HepG2 (cell line): ENCODE data around the gene FRAS1. TPM values are rescaled to one million over a fixed set of nuclear protein-coding genes. Genes with fewer than 3 reads are reported as not detected.

ENCODE experiments used
- ATAC-seq: fragments of 200-7000 bp; cut with Tn5 transposase; 3 replicates; pipeline ENCODE4 v1.9.1; 2020; ENCODE audit warnings: mild to moderate bottlenecking, moderate library complexity
- BruUV-seq: library from RNA; stranded (reverse); fragments of 400-500 nt; replicated peaks from 2 replicates; lab custom pipeline; 2021; lab: Mats Ljungman, UMichigan
- CTCF ChIA-PET: fragments of 300-600 bp; formaldehyde crosslinking; extraction: SDS; loops from one replicate; lab custom pipeline; 2021; ENCODE audit warnings: low total read pairs, inconsistent platforms, low intra/inter-chr PET ratio; lab: Yijun Ruan, JAX
- POLR2A ChIA-PET: fragments of 350-600 bp; sonication (Branson Sonifier 250); formaldehyde crosslinking; loops from one replicate; lab custom pipeline; 2020; ENCODE audit warnings: antibody characterized with exemption, inconsistent platforms; lab: Yijun Ruan, JAX
- DNase-seq: peaks from one replicate; pipeline ENCODE4 v3.0.0-alpha.2; 2015; ENCODE audit warnings: low spot score
- FAIRE-seq: peaks from 3 replicates; lab custom pipeline; 2011; peaks lifted over from hg19 to GRCh38; lab: Jason Lieb, UNC
- H2AFZ ChIP-seq: one replicate; pipeline ENCODE4 v1.6.1; 2011; ENCODE audit warnings: low read length, inconsistent platforms
- H3K27ac ChIP-seq: fragments of 300-600 bp; 3 replicates; pipeline ENCODE4 v1.8.0; 2011; ENCODE audit warnings: mixed run types, mild to moderate bottlenecking, mixed read lengths, low read length, inconsistent platforms; ENCODE audit not compliant: insufficient read depth; ENCODE audit errors: extremely low read length
- H3K27me3 ChIP-seq, 2 experiments: fragments of 200-600 bp in 1 of 2; 2 replicates in 1 of 2; 3 replicates in 1 of 2; pipeline versions ENCODE4 v1.6.0 to v1.8.0; 2011; ENCODE audit warnings: low read length in 2 of 2, mild to moderate bottlenecking in 2 of 2, moderate library complexity in 2 of 2, inconsistent platforms in 1 of 2; ENCODE audit not compliant: insufficient read depth in 2 of 2, control insufficient read depth in 1 of 2
- H3K36me3 ChIP-seq, 2 experiments: fragments of 200-600 bp in 1 of 2; replicated peaks in 1 of 2; 2 replicates in 1 of 2; 3 replicates in 1 of 2; pipeline versions ENCODE4 v1.5.1 to v1.8.0; 2011; ENCODE audit warnings: low read length in 2 of 2, inconsistent platforms in 1 of 2; ENCODE audit not compliant: insufficient read depth in 2 of 2, control insufficient read depth in 1 of 2
- H3K4me1 ChIP-seq: 2 replicates; pipeline ENCODE4 v1.5.1; 2012; ENCODE audit warnings: low read length, inconsistent platforms; ENCODE audit not compliant: insufficient read depth
- H3K4me2 ChIP-seq: 2 replicates; pipeline ENCODE4 v1.6.0; 2011; ENCODE audit warnings: low read depth, low read length, inconsistent platforms
- H3K4me3 ChIP-seq, 3 experiments: fragments of 200-600 bp in 1 of 3; sonication (generic), shearing (Covaris generic) in 1 of 3; replicated peaks in 1 of 3; 2 replicates each; pipeline ENCODE4 v1.5.1; 2011 to 2016; ENCODE audit warnings: low read length in 3 of 3, inconsistent platforms in 2 of 3, low read depth in 2 of 3, mild to moderate bottlenecking in 2 of 3, control low read depth in 1 of 3, mixed read lengths in 1 of 3; ENCODE audit not compliant: insufficient read depth in 1 of 3
- H3K79me2 ChIP-seq: one replicate; pipeline ENCODE4 v1.6.1; 2011; ENCODE audit warnings: low read length, inconsistent platforms; ENCODE audit not compliant: insufficient read depth
- H3K9ac ChIP-seq: 2 replicates; pipeline ENCODE4 v1.6.0; 2011; ENCODE audit warnings: mild to moderate bottlenecking, low read depth, low read length, inconsistent platforms; ENCODE audit not compliant: insufficient read depth
- H3K9me3 ChIP-seq: 2 replicates; pipeline ENCODE4 v1.5.1; 2012; ENCODE audit warnings: mild to moderate bottlenecking, low read length
- H4K20me1 ChIP-seq: 2 replicates; pipeline ENCODE4 v1.6.0; 2011; ENCODE audit warnings: inconsistent platforms, mild to moderate bottlenecking, low read length, moderate library complexity; ENCODE audit not compliant: insufficient read depth
- DMTF1 ChIP-seq: sonication (generic); formaldehyde crosslinking; IDR thresholded peaks from 2 replicates; pipeline ENCODE4 v1.4.0; 2020; ENCODE audit warnings: mild to moderate bottlenecking, missing genetic modification reagents
- KDM2A ChIP-seq: sonication (generic); formaldehyde crosslinking; IDR thresholded peaks from 2 replicates; pipeline ENCODE4 v1.4.0; 2020; ENCODE audit warnings: low read depth, missing genetic modification reagents, borderline replicate concordance
- KLF16 ChIP-seq, 2 experiments: sonication (generic) in 1 of 2; formaldehyde crosslinking in 1 of 2; IDR thresholded peaks; 2 replicates each; pipeline versions ENCODE4 v1.6.1 to v1.8.0; 2016 to 2023; ENCODE audit warnings: missing genetic modification reagents in 2 of 2, missing compliant biosample characterization in 1 of 2
- PBX3 ChIP-seq: sonication (generic); formaldehyde crosslinking; IDR thresholded peaks from 2 replicates; pipeline ENCODE4 v1.8.1; 2023; ENCODE audit warnings: missing genetic modification reagents, inconsistent platforms, borderline replicate concordance
- TIGD3 ChIP-seq: sonication (generic); formaldehyde crosslinking; IDR thresholded peaks from 2 replicates; pipeline ENCODE4 v1.5.1; 2020; ENCODE audit warnings: mild to moderate bottlenecking, missing genetic modification reagents, borderline replicate concordance
- ZMYM2 ChIP-seq: sonication (generic); formaldehyde crosslinking; IDR thresholded peaks from 2 replicates; pipeline ENCODE4 v1.8.0; 2022; ENCODE audit warnings: mild to moderate bottlenecking, missing genetic modification reagents
- ZNF546 ChIP-seq: sonication (generic); formaldehyde crosslinking; conservative IDR thresholded peaks from 2 replicates; pipeline ENCODE4 v1.8.1; 2023; ENCODE audit warnings: mild to moderate bottlenecking, missing genetic modification reagents
- WGBS: methylation state at CpG from one replicate; pipeline ENCODE4 v1.1.6; 2017; ENCODE audit warnings: low lambda C conversion rate; 5-methylcytosine and 5-hydroxymethylcytosine counted together
- in situ Hi-C: cut with HindIII; loops from 2 replicates; pipeline ENCODE4 v1.10.0; 2017; ENCODE audit warnings: low pct_unique_long_range_greater_than_20kb; ENCODE audit not compliant: extremely low pct_ligation_motif_present
- intact Hi-C: fragments of 100-400 bp; cut with micrococcal nuclease; formaldehyde crosslinking; loops from one replicate; pipeline ENCODE4 v1.10.0; 2022; ENCODE audit not compliant: unreplicated experiment
- polyA plus RNA-seq, 8 experiments: library from polyadenylated mRNA; depleted of rRNA in 3 of 8; stranded (reverse) in 7 of 8; unstranded in 1 of 8; fragments of >200 nt; fragmentation: Illumina TruSeq in 4 of 8; extraction: Trizol in 4 of 8; gene quantifications; 2 replicates each; pipeline versions ENCODE4 v1.2.1 to v1.2.3, GENCODE V29; 2011 to 2016; ENCODE audit warnings: low read depth in 4 of 8, missing spikeins in 1 of 8, mixed read lengths in 1 of 8; ENCODE audit not compliant: insufficient read depth in 1 of 8
- total RNA-seq, 5 experiments: library from RNA; depleted of rRNA; stranded (reverse); fragments of >200 nt; fragmentation: Illumina TruSeq; extraction: Trizol; gene quantifications; 2 replicates each; pipeline ENCODE4 v1.2.3, GENCODE V29; 2016; ENCODE audit warnings: low read depth in 1 of 5
- TF ChIP-seq, protein P1 (sequence below): sonication (generic); formaldehyde crosslinking; IDR thresholded peaks from 2 replicates; pipeline ENCODE4 v1.5.1; 2020; ENCODE audit warnings: missing genetic modification reagents, mild to moderate bottlenecking, borderline replicate concordance
- TF ChIP-seq, protein P2 (sequence below): sonication (generic); formaldehyde crosslinking; IDR thresholded peaks from 2 replicates; pipeline ENCODE4 v1.4.0; 2020; ENCODE audit warnings: missing genetic modification reagents, borderline replicate concordance

Gene FRAS1
- total and polyA plus RNA-seq, 2 of the 13 experiments (the other 11 are each of a cell fraction or from before 2014, with no cell fraction given): 22.5 to 31.6 TPM

DNA sequence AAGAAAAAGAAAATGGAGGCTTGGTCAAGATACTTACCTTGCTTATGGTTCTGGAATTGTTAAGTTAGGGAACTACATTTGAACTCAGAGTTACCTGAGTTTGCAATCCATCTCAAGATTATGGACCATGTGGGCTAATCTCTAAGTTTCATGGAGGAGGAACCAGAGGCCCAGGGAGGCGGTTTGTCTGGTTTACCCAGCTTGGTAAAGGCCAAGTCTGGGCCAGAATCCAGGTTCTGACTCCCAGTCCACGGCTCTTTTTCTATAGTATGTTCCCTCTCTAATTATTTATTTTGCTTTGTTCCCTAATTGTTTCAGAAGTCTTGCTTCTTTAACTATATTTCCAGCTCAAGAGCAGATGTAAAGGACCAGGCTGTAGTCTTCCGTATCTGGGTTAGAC, 168.1 kb downstream of the FRAS1 start:
- ATAC-seq: no peak
- H2AFZ ChIP-seq: no peak overlapping the region
- no peak overlapping the region for H3K4me3 ChIP-seq
- no peak for FAIRE-seq
- no peaks in the 10 kb centered on the region for H4K20me1 ChIP-seq
- no TSS peak for BruUV-seq
- H3K27ac ChIP-seq: no peak overlapping the region
- ChIA-PET CTCF (no interaction called here), POLR2A (no interaction called here)
- peaks cover 34% of the 10 kb centered on the region for H3K4me1 ChIP-seq
- WGBS: 93% methylated on average over 3 of the region's 3 CpGs
- no peak for DNase-seq
- TF ChIP-seq ZMYM2 (CRISPR knock-in tag) (no peak), PBX3 (CRISPR knock-in tag) (no peak), KLF16 (CRISPR knock-in tag; IDR thresholded peaks at IDR 0.05) (no peak), TIGD3 (CRISPR knock-in tag) (no peak), DMTF1 (no peak), ZNF546 (CRISPR knock-in tag) (no peak), KDM2A (CRISPR knock-in tag) (no peak)
- TF ChIP-seq, protein P1, sequence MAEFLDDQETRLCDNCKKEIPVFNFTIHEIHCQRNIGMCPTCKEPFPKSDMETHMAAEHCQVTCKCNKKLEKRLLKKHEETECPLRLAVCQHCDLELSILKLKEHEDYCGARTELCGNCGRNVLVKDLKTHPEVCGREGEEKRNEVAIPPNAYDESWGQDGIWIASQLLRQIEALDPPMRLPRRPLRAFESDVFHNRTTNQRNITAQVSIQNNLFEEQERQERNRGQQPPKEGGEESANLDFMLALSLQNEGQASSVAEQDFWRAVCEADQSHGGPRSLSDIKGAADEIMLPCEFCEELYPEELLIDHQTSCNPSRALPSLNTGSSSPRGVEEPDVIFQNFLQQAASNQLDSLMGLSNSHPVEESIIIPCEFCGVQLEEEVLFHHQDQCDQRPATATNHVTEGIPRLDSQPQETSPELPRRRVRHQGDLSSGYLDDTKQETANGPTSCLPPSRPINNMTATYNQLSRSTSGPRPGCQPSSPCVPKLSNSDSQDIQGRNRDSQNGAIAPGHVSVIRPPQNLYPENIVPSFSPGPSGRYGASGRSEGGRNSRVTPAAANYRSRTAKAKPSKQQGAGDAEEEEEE: no peak
- TF ChIP-seq, protein P2, sequence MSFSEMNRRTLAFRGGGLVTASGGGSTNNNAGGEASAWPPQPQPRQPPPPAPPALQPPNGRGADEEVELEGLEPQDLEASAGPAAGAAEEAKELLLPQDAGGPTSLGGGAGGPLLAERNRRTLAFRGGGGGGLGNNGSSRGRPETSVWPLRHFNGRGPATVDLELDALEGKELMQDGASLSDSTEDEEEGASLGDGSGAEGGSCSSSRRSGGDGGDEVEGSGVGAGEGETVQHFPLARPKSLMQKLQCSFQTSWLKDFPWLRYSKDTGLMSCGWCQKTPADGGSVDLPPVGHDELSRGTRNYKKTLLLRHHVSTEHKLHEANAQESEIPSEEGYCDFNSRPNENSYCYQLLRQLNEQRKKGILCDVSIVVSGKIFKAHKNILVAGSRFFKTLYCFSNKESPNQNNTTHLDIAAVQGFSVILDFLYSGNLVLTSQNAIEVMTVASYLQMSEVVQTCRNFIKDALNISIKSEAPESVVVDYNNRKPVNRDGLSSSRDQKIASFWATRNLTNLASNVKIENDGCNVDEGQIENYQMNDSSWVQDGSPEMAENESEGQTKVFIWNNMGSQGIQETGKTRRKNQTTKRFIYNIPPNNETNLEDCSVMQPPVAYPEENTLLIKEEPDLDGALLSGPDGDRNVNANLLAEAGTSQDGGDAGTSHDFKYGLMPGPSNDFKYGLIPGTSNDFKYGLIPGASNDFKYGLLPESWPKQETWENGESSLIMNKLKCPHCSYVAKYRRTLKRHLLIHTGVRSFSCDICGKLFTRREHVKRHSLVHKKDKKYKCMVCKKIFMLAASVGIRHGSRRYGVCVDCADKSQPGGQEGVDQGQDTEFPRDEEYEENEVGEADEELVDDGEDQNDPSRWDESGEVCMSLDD (CRISPR knock-in tag): no peak
- intact Hi-C loops: no loop called here
- in situ Hi-C loops: no loop called here
- H3K27me3 ChIP-seq: no peaks in the 10 kb centered on the region
- H3K79me2 ChIP-seq: peaks cover 38% of the 10 kb centered on the region
- no peak overlapping the region for H3K9ac ChIP-seq
- 0 out of 5 replicates have a peak, but pooled peaks cover 0 to 1% of the 10 kb centered on the region in 2 experiments for H3K36me3 ChIP-seq
- H3K4me2 ChIP-seq: no peak overlapping the region
- peaks cover 5% of the 10 kb centered on the region for H3K9me3 ChIP-seq
